ENCODE results near the gene ATG9A. TPM values are rescaled to one million over a fixed set of nuclear protein-coding genes. Genes with fewer than 3 reads are reported as not detected.

The ATG9A gene, protein sequence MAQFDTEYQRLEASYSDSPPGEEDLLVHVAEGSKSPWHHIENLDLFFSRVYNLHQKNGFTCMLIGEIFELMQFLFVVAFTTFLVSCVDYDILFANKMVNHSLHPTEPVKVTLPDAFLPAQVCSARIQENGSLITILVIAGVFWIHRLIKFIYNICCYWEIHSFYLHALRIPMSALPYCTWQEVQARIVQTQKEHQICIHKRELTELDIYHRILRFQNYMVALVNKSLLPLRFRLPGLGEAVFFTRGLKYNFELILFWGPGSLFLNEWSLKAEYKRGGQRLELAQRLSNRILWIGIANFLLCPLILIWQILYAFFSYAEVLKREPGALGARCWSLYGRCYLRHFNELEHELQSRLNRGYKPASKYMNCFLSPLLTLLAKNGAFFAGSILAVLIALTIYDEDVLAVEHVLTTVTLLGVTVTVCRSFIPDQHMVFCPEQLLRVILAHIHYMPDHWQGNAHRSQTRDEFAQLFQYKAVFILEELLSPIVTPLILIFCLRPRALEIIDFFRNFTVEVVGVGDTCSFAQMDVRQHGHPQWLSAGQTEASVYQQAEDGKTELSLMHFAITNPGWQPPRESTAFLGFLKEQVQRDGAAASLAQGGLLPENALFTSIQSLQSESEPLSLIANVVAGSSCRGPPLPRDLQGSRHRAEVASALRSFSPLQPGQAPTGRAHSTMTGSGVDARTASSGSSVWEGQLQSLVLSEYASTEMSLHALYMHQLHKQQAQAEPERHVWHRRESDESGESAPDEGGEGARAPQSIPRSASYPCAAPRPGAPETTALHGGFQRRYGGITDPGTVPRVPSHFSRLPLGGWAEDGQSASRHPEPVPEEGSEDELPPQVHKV
- total RNA-seq: 10 to 100 TPM; 23.4 to 40.0 (median 30.5) TPM

DNA sequence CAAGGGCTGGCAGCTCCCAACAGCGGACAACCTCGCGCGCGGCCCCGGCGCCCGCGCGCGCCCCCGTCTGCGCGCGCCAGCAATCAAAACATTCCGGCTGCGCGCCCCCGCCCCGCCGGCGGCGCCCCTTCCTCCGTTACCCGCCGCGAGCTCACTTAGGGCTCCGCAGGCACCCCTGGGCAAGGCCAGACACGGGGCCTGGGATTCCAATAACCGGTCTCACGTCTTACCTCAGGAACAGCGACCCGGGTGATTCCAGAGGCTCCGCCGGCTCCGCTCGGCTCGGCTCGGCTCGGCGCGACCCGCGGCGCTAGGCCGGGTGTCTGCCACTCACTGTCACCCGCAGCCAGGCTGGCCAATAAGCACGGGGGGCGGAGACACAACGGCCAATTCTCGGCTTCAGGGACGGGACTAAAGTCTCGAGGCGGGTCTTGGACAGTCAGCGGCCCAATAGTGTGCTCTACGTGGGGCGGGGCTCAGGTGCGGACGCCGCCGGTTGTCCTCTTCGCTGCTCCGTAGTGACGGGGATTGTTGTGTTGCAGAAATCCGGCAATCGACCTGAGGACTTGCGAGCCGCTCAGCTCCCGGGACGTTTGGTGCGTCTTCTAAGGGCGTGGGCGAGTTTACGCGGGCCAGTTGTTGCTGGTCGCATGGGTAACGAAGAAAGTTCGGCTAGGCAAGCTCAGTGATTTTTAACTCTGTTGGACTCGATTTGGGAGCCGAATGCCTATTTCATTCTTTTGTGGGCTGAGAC lies at the start of gene ATG9A, which contains the start of gene ANKZF1:
Gene ATG9A, minus strand, starts transcription at position 332 of the 754 bp plus-strand sequence. CDS start 1,612 bp downstream, outside the sequence.
Gene ANKZF1, plus strand, starts transcription at position 502 of the 754 bp plus-strand sequence. CDS start 452 bp downstream, outside the sequence.
- peak; percentile 97 to 98 for DNase-seq (ENCODE audit: low spot score in 2 of 2)
- Histone ChIP-seq H3K4me1 (peaks cover 0 to 44% (median 17%) of the 10 kb centered on the region in 4 donors), H3K27ac (peak within 1 kb of the TSS; percentile 96 to 99 (median 96)), H3K36me3 (peaks cover 0 to 56% (median 20%) of the 10 kb centered on the region in 3 donors), H3K4me3 (peak within 1 kb of the TSS; percentile 64 to 98 (median 87)), H3K27me3 (no peaks in the 10 kb centered on the region), H3K9me3 (no peaks in the 10 kb centered on the region)
- TF ChIP-seq, protein P1, sequence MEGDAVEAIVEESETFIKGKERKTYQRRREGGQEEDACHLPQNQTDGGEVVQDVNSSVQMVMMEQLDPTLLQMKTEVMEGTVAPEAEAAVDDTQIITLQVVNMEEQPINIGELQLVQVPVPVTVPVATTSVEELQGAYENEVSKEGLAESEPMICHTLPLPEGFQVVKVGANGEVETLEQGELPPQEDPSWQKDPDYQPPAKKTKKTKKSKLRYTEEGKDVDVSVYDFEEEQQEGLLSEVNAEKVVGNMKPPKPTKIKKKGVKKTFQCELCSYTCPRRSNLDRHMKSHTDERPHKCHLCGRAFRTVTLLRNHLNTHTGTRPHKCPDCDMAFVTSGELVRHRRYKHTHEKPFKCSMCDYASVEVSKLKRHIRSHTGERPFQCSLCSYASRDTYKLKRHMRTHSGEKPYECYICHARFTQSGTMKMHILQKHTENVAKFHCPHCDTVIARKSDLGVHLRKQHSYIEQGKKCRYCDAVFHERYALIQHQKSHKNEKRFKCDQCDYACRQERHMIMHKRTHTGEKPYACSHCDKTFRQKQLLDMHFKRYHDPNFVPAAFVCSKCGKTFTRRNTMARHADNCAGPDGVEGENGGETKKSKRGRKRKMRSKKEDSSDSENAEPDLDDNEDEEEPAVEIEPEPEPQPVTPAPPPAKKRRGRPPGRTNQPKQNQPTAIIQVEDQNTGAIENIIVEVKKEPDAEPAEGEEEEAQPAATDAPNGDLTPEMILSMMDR (IDR thresholded peaks at IDR 0.05): peak in 1 of 5 experiments; percentile 49
- peak; percentile 59 to 97 for TF ChIP-seq EP300 (IDR thresholded peaks at IDR 0.05)
- TF ChIP-seq POLR2A (IDR thresholded peaks at IDR 0.05): peak; percentile 33 to 85
- WGBS, 2 donors: 0 to 1% methylated on average over 32 to 46 of the region's 80 CpGs

DNA sequence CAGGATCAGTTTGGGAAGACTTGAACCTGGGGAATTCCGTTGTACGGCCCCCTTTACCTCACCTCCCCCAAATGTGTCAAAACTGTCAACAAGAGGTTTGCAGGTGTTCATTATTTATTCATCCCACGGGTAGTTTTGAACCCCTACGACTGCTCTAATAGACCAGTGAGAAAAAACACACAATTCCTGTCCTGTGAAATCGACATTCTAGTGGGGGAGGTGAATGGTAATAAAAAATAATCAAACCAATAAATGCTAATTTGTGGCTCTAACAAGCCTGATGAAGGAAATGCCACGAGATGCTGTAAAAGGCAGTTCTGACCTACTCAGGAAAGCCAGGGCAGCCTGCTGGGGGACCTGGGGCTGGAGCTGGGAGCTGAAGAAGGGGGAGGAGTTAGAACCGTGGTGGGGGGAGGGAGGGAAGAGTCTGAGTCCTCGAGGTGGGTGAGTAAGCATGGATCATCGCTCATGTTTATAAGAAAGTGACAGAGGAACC lies 49.3 kb upstream of the ATG9A start:
- WGBS, 2 donors: 10 to 19% methylated on average over 9 of the region's 9 CpGs
- no peaks in the 10 kb centered on the region for H3K9me3 ChIP-seq
- H3K27ac ChIP-seq: peak overlapping the region; percentile 94 to 100 (median 100)
- H3K4me1 ChIP-seq: peaks cover 0 to 55% (median 28%) of the 10 kb centered on the region in 4 donors
- H3K4me3 ChIP-seq: peak overlapping the region; percentile 6 to 95 (median 75)
- no peak for TF ChIP-seq POLR2A (IDR thresholded peaks at IDR 0.05)
- no peak for TF ChIP-seq EP300 (IDR thresholded peaks at IDR 0.05)
- TF ChIP-seq, protein P1 (IDR thresholded peaks at IDR 0.05): no peak
- peaks cover 0 to 33% (median 0%) of the 10 kb centered on the region in 3 donors for H3K36me3 ChIP-seq
- no peak for DNase-seq (ENCODE audit: low spot score in 2 of 2)
- H3K27me3 ChIP-seq: no peaks in the 10 kb centered on the region

DNA sequence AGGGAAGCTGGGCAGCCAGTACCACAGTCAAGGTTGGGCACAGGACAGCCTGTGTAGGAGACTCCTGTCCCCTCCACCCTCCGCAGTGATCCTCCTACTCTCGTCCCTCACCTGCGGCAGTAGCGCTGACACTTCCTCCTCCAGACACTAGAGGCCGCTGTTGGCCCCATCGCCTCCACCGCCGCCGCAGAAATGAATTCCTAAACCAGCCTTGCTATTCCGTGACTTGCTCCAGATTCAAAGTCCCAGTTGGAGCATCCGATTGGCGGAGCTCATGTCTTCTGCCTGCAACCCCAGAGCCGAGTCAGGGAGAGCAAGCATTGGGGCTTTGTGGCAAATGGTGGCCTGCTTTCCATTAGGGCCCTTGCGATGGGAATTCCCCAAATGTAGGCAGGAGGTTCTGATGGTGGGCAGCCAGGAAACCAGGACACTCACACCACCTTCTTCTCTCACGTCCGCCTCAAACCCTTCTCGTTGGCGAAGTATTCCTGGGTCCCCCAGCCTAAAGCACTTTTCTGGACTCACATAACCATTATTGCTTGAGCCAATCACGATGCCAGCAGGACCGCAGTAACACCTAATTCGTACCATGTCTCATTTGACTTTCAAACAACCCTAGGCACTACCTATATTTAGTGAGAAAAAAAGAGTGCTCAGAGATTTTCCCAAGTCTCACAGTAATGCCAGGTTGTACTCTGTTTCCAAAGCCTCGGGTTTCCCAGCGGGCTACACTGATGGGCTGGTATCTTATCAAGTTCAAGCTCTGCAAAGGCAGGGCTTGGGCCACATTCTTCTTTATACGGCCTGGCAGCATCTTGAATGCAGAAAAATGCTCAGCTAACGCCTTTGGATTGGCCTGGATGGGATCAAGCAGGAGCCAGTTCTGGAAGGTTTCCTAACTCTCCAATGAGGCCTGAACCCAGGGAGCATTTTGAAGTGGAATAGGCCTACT lies 48.5 kb upstream of the ATG9A start:
- peak; percentile 65 to 81 for DNase-seq (ENCODE audit: low spot score in 2 of 2)
- H3K27ac ChIP-seq: peak overlapping the region; percentile 94 to 100 (median 100)
- WGBS, 2 donors: 20 to 28% methylated on average over 25 of the region's 25 CpGs
- H3K36me3 ChIP-seq: peaks cover 0 to 26% (median 0%) of the 10 kb centered on the region in 3 donors
- H3K4me1 ChIP-seq: peaks cover 0 to 47% (median 26%) of the 10 kb centered on the region in 4 donors
- no peaks in the 10 kb centered on the region for H3K27me3 ChIP-seq
- H3K9me3 ChIP-seq: no peaks in the 10 kb centered on the region
- H3K4me3 ChIP-seq: peak overlapping the region in 2 of 4 donors; percentile 6 to 22
- no peak for TF ChIP-seq POLR2A (IDR thresholded peaks at IDR 0.05)
- peak in 1 of 2 donors; percentile 73 for TF ChIP-seq EP300 (IDR thresholded peaks at IDR 0.05)
- TF ChIP-seq, protein P1 (IDR thresholded peaks at IDR 0.05): peak; percentile 95 to 99 (median 97)

DNA sequence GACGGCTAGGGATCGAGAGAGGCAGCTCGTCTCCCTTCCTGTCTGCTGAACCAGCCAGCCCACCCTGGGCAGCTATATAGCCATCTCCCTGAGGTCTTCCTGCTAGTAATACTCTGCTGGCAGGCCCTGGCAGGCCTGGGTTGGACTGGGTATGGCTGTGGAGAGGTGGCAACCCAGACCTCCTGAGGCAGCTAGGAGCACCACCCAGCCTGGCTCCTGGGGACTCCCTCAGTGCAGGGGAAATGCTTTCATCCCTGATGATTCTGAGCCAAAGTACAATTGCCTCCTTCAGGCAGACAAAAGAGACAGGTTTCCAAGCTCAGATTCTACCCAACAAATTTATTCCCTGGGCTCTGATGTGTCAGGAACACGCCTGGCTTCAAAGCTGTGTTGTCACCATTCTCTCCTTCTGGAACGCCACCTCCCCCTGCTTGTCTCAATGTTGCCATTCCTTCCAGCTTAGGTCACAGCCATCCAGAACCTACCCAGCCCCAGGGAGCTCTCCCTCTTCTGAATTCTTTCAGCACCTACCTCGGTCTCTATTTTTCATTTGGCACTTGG lies 45.0 kb upstream of the ATG9A start:
- Histone ChIP-seq H3K9me3 (no peaks in the 10 kb centered on the region), H3K36me3 (no peaks in the 10 kb centered on the region), H3K27ac (no peak overlapping the region), H3K27me3 (no peaks in the 10 kb centered on the region), H3K4me3 (no peak overlapping the region), H3K4me1 (peaks cover 0 to 16% (median 11%) of the 10 kb centered on the region in 4 donors)
- no peak for DNase-seq (ENCODE audit: low spot score in 2 of 2)
- TF ChIP-seq, protein P1 (IDR thresholded peaks at IDR 0.05): no peak
- TF ChIP-seq POLR2A (IDR thresholded peaks at IDR 0.05) (no peak), EP300 (IDR thresholded peaks at IDR 0.05) (no peak)
- 13 to 48% methylated on average over 3 to 6 of the region's 6 CpGs for WGBS, 2 donors
